HG03378 (cell line): ENCODE data around the gene CDC73.
"Not testable (repeated sequence)": the region's sequence is repeated elsewhere in the genome, so short reads cannot be mapped to it uniquely, and the experiment has no call there.

Experiments
- ATAC-seq: cut with Tn5 transposase; IDR thresholded peaks from one replicate; pipeline ENCODE4 v1.9.1; 2021; ENCODE audit warnings: mild to moderate bottlenecking, moderate library complexity; ENCODE audit not compliant: unreplicated experiment

CDC73 gene

DNA sequence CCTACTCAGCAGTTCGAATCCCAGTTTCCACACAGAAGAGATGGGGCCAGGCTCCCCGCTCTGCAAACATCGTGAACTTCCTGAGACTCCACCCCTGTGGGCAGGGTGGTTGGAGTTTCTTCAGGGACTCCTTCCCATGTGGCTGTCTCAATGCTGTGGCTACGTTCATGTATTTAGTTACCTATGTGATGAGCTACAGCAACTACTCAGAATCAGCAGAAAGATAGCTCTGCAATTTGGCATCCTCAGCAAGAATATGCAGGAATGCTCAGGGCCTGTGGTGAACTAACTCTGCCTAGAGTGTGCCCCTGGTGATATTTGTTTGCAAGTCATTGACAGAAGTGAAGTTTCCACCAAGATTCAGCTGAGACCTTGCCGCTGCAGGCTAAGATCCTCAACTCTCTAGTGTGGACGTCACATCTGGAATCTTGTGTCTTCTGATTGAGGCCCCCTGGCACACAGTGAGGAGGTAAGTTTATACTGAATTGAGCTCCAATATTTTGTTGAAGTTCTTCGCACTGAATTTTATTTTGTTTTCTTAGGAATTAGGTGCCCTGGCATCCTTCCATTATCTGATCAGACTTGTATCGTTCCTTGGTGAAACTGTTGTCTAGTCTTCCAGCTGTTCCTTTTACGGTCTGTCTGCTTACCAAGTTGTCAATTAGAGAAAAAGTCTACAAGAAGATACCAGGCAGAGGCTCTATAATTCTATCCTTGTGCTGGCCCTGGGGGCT lies 8.4 kb upstream of the CDC73 start:
- no peak for ATAC-seq

DNA sequence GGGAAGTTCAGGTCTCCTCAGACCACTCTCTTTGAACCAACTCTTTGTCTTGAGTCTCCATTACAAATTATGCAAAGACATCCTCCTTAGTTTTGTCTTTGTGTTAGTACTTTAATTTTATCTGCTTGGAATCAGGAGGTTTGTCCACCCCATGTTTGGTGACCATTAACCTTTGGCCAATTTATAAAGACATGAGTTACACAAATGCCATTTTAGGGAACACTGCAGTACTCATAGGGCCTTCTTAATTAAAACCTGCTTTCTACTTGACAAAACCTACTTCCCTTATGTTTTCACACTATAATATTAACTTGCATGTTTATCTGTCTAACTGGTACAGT lies 7.9 kb upstream of the CDC73 start:
- no peak for ATAC-seq

DNA sequence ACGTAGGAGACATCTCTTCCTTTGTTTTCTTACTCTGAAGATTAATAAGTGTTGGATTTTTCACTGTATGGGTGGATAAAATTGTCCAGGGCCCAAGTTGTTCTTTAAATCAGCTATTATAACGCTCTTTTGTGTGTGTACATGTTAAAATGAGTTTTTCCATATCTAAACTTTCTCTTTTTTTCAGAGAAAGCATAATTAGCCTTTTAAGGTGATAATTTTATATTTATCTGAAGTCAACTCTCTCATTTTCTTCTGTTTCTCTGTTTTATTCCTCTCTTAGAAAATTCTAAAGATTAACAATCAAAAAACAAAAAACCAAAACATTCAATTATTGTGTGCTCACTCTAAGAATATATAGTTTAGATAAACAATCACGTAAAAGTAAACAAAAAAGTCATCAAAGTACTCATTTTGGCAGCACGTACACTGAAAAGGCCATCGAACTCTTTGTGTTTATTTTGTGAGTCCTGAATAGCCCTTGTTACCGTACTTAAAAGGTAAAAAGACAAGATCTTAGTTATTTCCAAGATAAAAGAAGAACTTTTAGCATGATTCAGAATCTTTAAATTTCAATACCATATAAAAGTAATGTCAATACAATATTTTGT lies 7.2 kb upstream of the CDC73 start:
- no peak for ATAC-seq

DNA sequence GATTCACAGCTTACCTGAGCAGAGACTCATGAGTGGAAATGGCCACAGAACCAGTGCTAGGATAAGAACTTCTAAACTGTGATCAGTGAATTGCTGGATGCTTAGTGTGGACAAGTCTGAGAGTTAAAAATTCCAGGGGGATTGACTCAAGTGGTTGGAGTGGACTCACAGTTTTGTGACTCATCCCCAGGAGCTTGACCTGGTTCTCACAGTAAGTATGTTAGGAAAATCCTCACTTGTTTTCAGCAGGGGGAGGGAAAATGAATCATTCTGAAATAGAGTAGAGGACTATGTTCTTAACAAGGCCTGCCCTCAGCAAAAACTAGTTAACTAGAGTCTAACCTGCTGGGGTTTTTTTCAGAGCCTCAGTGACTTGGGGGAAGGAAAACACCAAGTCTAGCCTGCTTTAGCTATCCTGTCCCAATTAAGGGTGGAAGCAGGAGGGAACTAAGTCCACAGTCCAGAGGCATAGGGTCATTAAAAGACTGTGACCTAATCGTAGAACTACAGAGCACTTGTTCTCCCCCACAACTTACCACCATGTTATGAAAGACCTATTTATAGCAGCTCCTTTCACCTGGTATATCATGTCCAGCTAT lies 6.1 kb upstream of the CDC73 start:
- no peak for ATAC-seq

DNA sequence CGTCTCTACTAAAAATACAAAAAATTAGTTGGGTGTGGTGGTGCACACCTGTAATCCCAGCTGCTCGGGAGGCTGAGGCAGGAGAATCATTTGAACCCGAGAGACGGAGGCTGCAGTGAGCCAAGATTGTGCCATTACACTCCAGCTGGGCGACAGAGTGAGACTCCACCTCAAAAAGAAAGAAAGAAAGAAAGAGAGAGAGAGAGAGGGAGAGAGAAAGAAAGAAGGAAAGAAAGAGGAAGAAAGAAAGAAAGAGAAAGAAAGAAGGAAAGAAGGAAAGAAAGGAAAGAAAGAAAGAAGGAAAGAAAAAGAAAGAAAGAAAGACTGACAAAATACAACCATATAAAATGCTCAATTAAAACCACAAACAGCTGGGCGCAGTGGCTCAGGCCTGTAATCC lies 4.7 kb upstream of the CDC73 start:
- ATAC-seq = not testable (repeated sequence)

DNA sequence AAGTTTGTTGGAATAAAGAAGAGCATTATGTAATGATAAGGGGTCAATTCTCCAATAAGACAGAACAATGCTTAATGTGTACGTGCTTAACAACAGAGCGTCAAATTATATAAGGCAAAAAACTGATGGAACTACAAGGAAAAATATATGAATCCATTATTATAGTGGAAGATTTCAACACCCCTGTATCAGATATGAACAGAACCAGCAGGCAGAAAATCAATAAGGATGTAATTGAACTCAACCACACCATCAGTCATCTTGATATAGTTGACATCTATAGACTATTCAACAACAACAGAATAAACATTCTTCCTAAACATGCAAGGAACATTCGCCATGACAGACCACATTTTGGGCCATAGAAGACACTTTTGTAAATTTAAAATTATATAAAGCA lies 3.6 kb upstream of the CDC73 start:
- no peak for ATAC-seq

DNA sequence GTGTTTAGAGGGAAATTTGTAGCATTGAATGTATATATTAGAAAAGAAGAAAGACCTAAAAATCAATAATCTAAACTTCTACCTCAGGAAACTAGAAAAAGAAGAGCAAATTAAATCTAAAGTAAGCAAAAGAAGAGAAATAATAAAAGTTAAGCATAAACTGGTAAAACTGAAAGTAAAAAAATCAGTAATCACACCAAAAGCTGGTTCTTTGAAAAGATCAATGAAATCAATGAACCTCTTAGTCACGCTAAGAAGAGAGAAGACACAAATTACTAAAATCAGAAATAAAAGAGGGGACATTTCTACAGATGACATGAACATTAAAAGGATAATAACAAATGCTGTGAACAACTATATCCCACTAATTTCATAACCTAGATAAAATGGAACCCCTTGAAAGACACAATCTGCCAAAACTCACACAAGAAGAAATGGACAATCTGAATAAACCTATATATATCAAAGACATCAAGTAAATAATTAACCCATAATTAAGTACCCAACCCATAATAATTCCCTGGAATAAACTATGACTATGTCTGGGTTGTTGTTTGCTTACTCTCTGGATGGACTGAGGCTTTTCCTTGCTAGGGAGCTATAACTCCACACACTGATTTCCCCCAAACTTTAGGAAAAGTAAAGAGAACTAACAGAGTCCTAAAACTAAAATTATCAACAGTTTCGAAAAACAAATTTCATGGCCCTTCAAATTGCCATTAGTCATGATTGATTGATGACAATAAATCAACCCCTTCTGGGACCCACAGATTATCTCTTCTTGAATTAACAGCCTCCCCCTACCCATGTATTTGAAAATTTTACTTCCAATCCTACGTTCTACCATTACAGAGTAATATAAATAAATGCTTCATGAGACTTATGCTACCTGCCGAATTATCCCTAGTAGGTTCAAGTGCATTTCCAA lies 2.8 kb upstream of the CDC73 start:
- ATAC-seq = no peak

DNA sequence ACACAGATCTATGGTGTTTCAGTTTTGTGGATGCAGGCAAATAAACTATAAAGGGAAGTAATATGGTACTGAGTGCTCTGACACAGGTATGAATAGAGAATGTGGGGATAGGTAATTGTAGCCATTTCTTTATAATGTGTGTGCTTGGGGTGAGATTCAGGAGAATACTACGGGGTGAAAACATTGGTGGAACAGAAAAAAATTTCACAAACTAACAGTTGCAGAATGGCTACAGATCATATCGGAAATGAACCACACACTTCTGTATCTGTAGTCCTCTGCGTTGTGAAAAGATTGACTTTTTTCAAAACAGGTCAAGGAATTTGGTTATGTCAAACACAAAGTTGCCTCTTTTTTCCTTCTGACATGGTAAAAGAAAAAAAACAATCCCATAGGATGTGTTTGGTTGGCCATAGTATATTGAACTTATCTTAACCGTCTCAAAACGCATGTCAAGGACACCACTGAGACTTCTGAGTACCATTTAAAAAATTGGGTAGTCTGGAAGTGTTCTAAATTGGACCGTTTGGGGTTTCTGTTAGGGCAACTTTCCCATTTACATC lies 1.1 kb upstream of the CDC73 start:
- ATAC-seq = no peak

DNA sequence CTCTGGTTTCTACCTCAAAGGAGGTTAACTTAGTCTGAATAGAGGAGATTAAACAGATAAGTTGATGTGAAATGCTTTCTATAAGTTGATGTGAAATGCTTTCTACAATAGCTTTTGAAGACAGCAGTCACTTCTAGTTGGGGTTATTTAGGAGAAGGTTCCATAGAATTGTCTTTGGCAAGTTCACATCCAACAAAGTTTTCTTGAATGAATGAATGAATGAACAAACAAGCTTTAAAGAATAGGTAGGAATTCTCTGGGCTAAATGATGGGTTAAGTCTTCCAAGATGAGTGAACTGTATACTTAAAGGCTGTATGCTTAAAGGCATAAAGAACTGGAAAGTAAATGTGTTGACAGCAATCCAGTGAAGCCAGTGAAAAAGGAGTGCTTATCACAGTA lies 1.9 kb downstream of the CDC73 start:
- ATAC-seq = no peak

DNA sequence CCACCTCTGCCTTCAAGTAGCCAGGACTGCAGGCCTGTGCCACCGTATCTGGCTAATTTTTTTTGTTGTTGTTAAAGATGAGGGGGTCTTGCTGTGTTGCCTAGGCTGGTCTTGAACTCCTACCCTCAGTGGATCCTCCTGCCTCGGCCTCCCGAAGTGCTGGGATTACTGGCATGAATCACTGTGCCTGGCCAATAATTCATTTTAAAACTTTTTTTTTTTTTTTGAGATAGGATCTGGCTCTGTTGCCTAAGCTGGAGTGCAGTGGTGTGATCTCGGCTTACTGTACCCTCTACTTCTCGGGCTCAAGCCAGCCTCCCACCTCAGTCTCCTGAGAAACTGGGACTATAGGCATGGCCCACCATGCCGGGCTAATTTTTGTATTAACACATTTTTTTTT lies 3.5 kb downstream of the CDC73 start:
- ATAC-seq = no peak

DNA sequence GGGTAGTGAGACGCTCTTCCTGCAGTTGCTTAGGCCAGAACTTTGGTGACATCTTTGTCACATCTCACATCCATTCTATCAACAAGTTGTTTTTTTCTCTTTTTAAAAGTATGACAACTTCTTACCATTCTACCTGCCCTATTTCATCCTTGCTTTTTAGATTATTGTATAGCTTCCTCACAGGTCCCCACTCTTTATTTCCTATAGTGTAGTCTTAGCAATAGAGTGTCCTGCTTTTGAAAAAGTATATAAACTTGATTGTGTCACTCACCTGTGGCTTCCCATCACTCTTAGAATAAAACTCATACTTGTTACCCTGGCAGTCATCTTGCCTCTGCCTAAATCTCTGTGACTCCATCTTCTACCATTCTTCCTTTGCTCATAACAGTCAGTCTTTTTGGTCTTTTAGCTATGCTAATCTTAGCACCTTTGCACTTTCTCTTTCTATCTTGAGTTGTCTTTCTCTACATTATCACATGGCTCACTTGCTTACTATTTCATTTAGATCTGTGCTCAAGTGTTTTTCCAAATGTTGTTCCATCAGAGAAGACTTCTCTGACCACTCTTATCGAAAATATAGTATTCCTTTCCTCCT lies 9.5 kb downstream of the CDC73 start:
- ATAC-seq = peak; percentile 52

DNA sequence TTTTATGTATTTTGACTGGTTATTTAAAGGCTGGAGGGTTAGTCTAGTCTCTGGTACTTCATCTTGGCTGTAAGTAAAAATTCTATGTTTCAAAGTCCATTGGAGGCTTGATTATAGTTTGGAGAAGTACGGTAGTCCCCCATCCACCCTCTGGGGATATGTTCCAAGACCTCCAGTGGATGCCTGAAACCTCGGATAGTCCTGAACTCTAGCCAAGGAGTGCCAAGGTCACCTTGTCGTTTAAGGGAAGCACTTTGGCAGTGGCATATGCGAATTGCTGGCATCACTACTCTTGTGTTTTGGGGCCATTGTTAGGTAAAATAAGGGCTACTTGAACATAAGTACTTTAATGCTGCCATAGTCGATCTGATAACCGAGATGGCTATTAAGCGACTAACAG lies 18.4 kb downstream of the CDC73 start:
- no peak for ATAC-seq

DNA sequence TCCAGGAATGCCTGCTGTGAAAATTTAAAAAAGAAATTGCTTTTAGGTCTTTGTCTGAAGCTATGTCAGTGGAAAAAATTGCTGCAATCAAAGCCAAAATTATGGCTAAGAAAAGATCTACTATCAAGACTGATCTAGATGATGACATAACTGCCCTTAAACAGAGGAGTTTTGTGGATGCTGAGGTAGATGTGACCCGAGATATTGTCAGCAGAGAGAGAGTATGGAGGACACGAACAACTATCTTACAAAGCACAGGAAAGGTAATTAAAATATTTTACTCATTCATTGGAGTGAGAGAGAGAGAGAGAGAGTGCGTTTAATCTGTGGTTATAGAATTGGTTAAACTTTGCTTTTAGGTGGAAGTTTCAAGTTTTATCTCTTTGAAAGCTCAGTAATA lies 20.0 kb downstream of the CDC73 start:
- no peak for ATAC-seq

DNA sequence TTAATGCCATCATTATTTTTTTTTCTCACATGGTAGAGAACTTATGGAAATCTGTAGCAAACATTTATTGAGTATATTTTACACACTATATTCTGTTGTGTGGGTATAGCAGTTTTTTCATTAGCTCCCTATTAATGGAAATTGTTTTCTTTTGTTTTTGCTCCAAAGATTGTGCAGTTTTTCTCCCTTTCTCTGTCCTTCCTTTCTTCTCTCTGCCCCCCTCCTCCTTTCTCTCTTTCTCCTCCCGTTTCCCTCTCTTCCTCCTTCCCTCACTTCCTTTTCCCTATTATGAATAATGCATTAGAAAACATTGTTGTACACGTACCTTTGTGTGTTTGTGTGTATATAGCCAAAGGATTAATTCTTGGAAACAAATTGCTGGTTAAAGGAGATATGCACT lies 20.6 kb downstream of the CDC73 start:
- no peak for ATAC-seq

DNA sequence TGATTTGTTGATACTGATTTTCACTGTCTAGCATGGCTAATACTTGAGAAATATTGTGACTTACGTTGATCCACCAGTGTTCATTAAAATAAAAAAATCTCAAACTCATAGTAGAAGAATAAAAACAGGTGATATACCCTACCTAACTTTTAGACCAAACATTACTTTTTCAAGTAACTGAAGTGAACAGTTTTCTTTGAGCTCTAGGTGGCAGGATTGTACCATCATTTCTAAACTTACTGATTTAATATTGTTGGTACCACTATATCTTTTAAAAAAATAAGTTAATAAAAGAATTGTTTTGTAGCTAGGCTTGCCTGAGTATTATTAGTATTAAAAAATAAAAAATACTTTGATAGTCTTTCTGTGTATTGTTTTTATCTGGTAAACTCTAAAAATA lies 21.5 kb downstream of the CDC73 start:
- ATAC-seq = no peak

DNA sequence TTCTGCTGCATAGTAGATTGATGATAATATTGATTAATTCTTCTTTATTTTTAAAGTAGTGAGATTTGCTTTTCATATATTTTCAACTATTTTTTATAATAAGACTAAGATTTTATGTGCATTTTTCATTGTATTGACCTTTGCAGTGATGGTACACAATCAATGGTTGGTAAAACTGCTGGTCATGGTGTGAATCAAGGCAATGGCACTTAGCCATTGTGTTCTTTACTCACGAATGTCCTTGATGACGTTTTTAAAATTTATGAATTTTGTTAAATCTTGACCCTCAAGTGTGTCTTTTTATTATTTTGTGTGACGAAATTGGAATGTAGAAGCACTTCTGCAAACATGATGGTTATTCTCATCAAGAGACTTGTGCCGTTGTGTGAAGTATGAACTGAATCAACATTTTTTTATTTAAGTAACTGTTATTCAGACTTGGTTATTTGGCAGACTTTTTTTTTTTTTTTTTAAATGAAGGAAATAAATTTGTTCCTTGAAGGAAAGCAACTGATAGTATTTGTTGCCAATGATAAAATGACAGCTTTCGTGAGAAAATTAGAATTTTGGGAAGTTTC lies 22.6 kb downstream of the CDC73 start:
- ATAC-seq = no peak

DNA sequence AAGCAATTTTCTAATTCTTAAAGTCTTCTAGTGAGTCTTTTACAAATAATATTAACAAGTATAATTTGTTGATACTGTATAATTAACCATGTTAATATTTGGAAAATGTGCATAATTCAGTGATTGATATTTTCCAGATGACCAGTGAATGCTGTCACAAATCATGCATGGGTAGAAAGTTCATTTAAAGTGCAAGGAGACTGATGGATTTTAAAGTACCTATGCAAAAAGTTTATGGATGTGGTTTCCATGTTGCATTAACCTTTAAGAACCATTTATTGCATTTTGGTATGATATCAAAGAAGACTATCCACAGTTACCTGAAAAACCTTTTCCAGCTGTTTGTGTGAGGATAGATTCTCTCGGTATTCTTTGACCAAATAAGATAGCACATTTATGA lies 23.2 kb downstream of the CDC73 start:
- ATAC-seq = no peak

DNA sequence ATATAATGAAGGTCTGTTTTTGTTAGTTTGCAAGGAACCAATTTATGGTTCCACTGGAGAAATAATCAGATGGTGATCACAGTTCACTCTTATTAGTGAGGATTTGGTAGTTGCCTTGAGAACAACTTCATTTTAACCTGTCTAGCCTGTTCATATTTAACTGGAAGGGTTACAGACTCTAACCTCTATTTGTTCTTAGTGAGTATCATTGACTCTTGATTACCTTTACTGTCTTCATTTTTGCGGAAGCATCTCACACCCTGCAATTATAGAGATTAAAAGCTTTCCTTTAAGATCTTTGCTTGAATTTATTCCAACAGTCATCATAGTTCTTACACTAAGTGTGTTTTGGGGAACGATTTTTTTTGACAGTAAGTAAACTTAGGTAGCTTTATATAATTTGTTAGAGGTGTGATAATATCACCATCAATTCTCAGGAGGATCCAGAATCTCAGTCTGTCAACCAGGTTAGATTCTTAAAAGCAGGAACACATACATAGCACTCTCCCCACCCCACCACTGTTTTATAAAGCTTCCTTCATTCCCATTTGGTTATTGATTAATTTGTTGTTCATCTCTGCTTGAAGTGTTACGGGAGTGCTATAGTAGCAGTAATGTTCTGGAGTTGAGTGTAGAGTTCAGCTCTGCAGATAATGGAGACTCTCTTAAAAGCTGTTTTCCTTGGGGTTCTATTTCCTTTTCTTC lies 34.4 kb downstream of the CDC73 start:
- no peak for ATAC-seq

DNA sequence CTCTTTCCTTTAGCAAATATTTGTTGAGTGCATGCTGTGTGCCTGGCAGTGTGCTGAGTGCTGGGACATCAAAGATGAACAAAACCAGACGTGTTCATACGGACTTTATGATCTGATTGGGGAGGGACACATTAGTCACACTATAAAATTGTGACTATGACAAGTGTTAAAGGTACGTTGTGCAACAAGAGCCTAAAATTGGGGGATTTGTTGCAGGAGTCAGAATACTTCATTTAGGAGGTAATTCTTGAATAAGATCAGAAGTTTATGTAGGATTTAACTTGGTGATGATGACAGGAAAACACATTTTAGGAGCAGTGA lies 35.0 kb downstream of the CDC73 start:
- ATAC-seq = no peak

DNA sequence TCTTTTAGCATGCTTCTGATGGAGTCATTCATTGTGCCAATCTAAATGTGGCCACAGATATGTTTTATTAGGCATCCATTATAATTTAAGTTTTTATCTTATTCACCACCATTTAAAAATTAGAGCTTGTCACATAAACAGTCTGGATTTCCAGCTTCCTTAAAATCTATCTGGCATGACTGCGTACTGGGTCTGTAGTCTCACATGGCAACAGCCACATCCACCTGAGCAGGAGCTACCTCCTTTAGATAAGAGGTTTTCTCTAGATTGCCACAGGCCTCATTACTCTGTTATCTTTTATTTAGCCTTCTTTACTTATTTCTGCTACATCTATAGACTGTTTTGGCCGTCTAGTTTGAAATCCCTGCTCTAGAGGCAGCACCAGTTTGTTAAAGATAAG lies 35.5 kb downstream of the CDC73 start:
- no peak for ATAC-seq
